Heart left ventricle (tissue), 16 donors: ENCODE results near the gene ZFAND6. TPM values are rescaled to one million over a fixed set of nuclear protein-coding genes. Genes with fewer than 3 reads are reported as not detected.

Experiments
- ATAC-seq, 4 donors: fragments of 200-7000 bp; cut with Tn5 transposase; one replicate each; pipeline ENCODE4 v1.9.1; 2020 to 2022; ENCODE audit warnings: moderate library complexity in 4 of 4, mild to moderate bottlenecking in 3 of 4, moderate number of reproducible peaks in 1 of 4
- DNase-seq, 5 donors: peaks; one replicate each; pipeline ENCODE4 v3.0.0-alpha.2; 2020
- H3K27ac ChIP-seq, 12 donors: fragments of 200-600 bp; sonication (generic) in 4 of 12; one replicate each; pipeline versions ENCODE4 v1.5.0 to v1.8.0; 2016 to 2022; ENCODE audit warnings: mild to moderate bottlenecking in 2 of 12
- H3K27me3 ChIP-seq, 9 donors: fragments of 200-600 bp; sonication (generic) in 2 of 9; one replicate each; pipeline versions ENCODE4 v1.5.1 to v1.8.0; 2016 to 2022; ENCODE audit warnings: mild to moderate bottlenecking in 3 of 9
- H3K36me3 ChIP-seq, 9 donors: fragments of 200-600 bp; sonication (generic) in 2 of 9; one replicate each; pipeline versions ENCODE4 v1.5.0 to v1.8.0; 2018 to 2022; ENCODE audit warnings: mild to moderate bottlenecking in 2 of 9
- H3K4me1 ChIP-seq, 12 donors: fragments of 200-600 bp; sonication (generic) in 4 of 12; one replicate each; pipeline versions ENCODE4 v1.5.0 to v1.8.0; 2016 to 2022; ENCODE audit warnings: mild to moderate bottlenecking in 3 of 12
- H3K4me3 ChIP-seq, 12 donors: fragments of 200-600 bp; sonication (generic) in 4 of 12; one replicate each; pipeline versions ENCODE4 v1.5.0 to v1.8.0; 2017 to 2022; ENCODE audit warnings: mild to moderate bottlenecking in 9 of 12, moderate library complexity in 4 of 12
- H3K9me3 ChIP-seq, 12 donors: fragments of 200-600 bp; sonication (generic) in 4 of 12; one replicate each; pipeline versions ENCODE4 v1.5.0 to v1.8.0; 2016 to 2022; ENCODE audit warnings: mild to moderate bottlenecking in 1 of 12
- POLR2A ChIP-seq, 2 donors: fragments of 450-650 bp; IDR thresholded peaks; one replicate each; pipeline ENCODE4 v1.6.1; 2017; ENCODE audit warnings: antibody characterized with exemption in 2 of 2, mild to moderate bottlenecking in 2 of 2, moderate library complexity in 2 of 2
- WGBS, 4 donors: extraction: QIAGEN DNeasy Blood & Tissue Kit in 2 of 4; methylation state at CpG; one replicate each; pipeline versions ENCODE4 v1.1.5 to v1.1.7; 2013 to 2018; 5-methylcytosine and 5-hydroxymethylcytosine counted together
- intact Hi-C, 10 donors: fragments of 100-400 bp; cut with DNase I; formaldehyde crosslinking; loops; one replicate each; pipeline versions ENCODE4 v1.11.1 to v1.14.2; 2022
- polyA plus RNA-seq, 2 donors: library from polyadenylated mRNA; stranded (reverse); fragments of 200-250 nt; gene quantifications; one replicate each; pipeline ENCODE4 v1.2.3, GENCODE V29; 2013
- total RNA-seq, 9 donors: library from RNA; depleted of rRNA in 2 of 9; stranded (reverse); fragments of >200 nt in 2 of 9; fragmentation: NEBNext Ultra II Directional in 3 of 9; extraction: Animal tissue kit (Norgen Biotek cat#: 25700) in 3 of 9; gene quantifications; one replicate each; pipeline versions ENCODE4 v1.1.0 to v1.2.4, GENCODE V29; 2016 to 2023
- TF ChIP-seq, protein P1 (sequence below), 12 donors: fragments of 200-600 bp; sonication (generic) in 4 of 12; IDR thresholded peaks; one replicate each; pipeline versions ENCODE4 v1.5.0 to v1.8.0; 2018 to 2022; ENCODE audit warnings: antibody characterized with exemption in 12 of 12, mild to moderate bottlenecking in 5 of 12
- donor health status: ischemic (EF 13 %, LVEDD 7.1; RV severe dilation, severe dysfunction).
- donor health status: healthy with polysubstance abuse.
- donor health status: DM: no; HTN: yes; CAD: no.
- donor health status: DM: no; HTN: no; CAD: no.
- donor health status: ischemic (EF 25% LVEDD 6.9; RV normal size, moderate dysfunction).
- donor health status: ischemic (EF 25% LVEDD 5.7; RV mildly dilated, moderate dysfunction).
- donor health status: healthy.
- donor health status: DM: yes; HTN: yes; CAD: no.
- donor health status: ischemic (EF 35%, LVEDD 5.7; RV mildly dilated, moderate dysfunction).
- donor health status: nonischemic (EF 11% LVEDD 7.7; RV severe dilation, severe dysfunction).
- donor health status: DM: yes; HTN: yes; CAD: no.
- donor health status: PGD.
- donor health status: ischemic (EF 29% LVEDD 5.4; RV normal size, mild dysfunction).
- donor health status: nonischemic (EF 23%, LVEDD 6.1; RV moderate dilation, normal function).

The ZFAND6 gene
- total and polyA plus RNA-seq, 11 donors, result 43.4 to 105 (median 79.9) TPM

GRCh38 chr15:80151576-80151975 lies 92.1 kb downstream of the ZFAND6 start:
- ATAC-seq (no peak), DNase-seq (no peak)
- Histone ChIP-seq H3K9me3 (no peaks in the 10 kb centered on the region), H3K36me3 (no peaks in the 10 kb centered on the region), H3K27me3 (no peaks in the 10 kb centered on the region), H3K27ac (peak overlapping the region in 4 of 12 donors; percentile 33 to 76 (median 53)), H3K4me1 (peaks cover 0 to 38% (median 13%) of the 10 kb centered on the region in 12 donors), H3K4me3 (peak overlapping the region in 6 of 12 donors; percentile 66 to 95 (median 75))
- intact Hi-C loops, result loop anchor here in 8 of 10 donors (5.0 to 10.0 kb wide), 7 partner anchors 79 to 257 kb away; partner anchors contain the start of genes MTHFS (in 1 of the 8) and ZFAND6 (in 1 of the 8)
- TF ChIP-seq, protein P1, sequence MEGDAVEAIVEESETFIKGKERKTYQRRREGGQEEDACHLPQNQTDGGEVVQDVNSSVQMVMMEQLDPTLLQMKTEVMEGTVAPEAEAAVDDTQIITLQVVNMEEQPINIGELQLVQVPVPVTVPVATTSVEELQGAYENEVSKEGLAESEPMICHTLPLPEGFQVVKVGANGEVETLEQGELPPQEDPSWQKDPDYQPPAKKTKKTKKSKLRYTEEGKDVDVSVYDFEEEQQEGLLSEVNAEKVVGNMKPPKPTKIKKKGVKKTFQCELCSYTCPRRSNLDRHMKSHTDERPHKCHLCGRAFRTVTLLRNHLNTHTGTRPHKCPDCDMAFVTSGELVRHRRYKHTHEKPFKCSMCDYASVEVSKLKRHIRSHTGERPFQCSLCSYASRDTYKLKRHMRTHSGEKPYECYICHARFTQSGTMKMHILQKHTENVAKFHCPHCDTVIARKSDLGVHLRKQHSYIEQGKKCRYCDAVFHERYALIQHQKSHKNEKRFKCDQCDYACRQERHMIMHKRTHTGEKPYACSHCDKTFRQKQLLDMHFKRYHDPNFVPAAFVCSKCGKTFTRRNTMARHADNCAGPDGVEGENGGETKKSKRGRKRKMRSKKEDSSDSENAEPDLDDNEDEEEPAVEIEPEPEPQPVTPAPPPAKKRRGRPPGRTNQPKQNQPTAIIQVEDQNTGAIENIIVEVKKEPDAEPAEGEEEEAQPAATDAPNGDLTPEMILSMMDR (IDR thresholded peaks at IDR 0.05), result no peak
- TF ChIP-seq POLR2A (IDR thresholded peaks at IDR 0.05), result no peak
- 32 to 44% (median 37%) methylated on average over 3 of the region's 3 CpGs for WGBS, 4 donors

- Histone ChIP-seq H3K4me3 (peak overlapping the region; percentile 41 to 95 (median 69)), H3K27me3 (no peaks in the 10 kb centered on the region), H3K4me1 (peaks cover 0 to 38% (median 13%) of the 10 kb centered on the region in 12 donors), H3K27ac (peak overlapping the region in 11 of 12 donors; percentile 54 to 86 (median 71)), H3K36me3 (no peaks in the 10 kb centered on the region), H3K9me3 (no peaks in the 10 kb centered on the region)
- TF ChIP-seq POLR2A (IDR thresholded peaks at IDR 0.05), result no peak
- TF ChIP-seq, protein P1 (IDR thresholded peaks at IDR 0.05), result no peak
- intact Hi-C loops, result loop anchor here in 9 of 10 donors (2.0 to 10.0 kb wide), 9 partner anchors 80 to 258 kb away; partner anchors contain the start of genes ZFAND6 (in 3 of the 9) and MTHFS (in 1 of the 9)
- peak; percentile 88 to 95 (median 92) for ATAC-seq
- WGBS, 4 donors, result 0 to 3% (median 1%) methylated on average over 3 to 37 of the region's 41 CpGs
- DNase-seq, result peak; percentile 93 to 98 (median 96)
Measured at GRCh38 chr15:80152180-80152895, 92.9 kb downstream of the ZFAND6 start.

DNA sequence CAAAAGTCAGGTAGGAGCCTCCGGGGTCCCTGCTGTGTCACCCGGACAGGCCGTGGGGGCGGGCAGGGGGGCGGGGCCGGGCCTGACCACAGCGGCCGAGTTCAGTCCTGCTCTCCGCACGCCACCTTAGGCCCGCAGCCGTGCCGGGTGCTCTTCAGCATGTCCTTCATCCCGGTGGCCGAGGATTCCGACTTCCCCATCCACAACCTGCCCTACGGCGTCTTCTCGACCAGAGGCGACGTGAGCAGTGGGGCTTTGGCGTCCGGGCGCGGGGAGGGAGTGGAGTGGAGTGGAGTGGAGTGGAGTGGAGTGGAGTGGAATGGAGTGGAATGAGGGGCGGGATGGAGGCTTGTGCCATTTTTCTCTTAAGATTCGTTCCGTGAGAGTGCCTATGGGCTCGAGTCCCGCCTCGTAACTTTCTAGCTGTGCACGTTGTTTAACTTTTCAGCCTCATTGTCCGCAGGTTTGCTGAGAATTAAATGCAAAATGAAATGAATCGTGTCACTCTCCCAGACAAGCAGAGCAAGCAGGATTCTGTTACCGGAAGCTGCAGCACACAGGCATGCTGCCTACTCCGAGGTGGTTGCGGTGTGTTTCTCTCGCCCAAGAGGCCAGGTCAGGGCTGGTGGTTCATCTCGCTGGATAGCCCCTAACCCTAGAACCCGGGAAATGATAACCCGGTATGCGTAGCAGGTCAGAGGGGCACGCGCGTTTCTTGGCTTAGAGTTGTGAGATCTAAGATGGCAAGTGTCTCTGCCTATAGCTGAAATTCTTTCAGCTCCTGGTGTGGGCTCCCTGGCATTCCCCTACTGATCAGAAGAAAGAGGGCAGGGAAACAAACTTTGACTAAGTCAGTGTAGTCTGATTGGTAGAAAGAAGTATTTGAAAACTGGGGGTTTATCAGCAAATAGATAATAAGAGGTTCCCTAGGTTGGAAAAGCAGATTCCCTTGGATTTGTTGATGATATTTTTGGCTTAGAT lies 93.7 kb downstream of the ZFAND6 start, which contains the start of gene FAH:
Gene FAH, plus strand, starts transcription at position 104 of the 981 bp plus-strand sequence. Its CDS starts 56 bp downstream, at position 160.
- ATAC-seq, result peak; percentile 55 to 87 (median 81)
- intact Hi-C loops, result loop anchor here in 9 of 10 donors (2.0 to 10.0 kb wide), 9 partner anchors 81 to 258 kb away; partner anchors contain the start of genes ZFAND6 (in 3 of the 9) and MTHFS (in 1 of the 9)
- WGBS, 4 donors, result 1 to 5% (median 2%) methylated on average over 32 to 45 of the region's 45 CpGs

More for the DNA sequence above, 93.7 kb downstream of the ZFAND6 start, which contains the start of gene FAH:
- DNase-seq, result peak in 1 of 5 donors; percentile 86
- H3K4me1 ChIP-seq, result peaks cover 0 to 38% (median 13%) of the 10 kb centered on the region in 12 donors
- no peaks in the 10 kb centered on the region for H3K9me3 ChIP-seq
- no peaks in the 10 kb centered on the region for H3K36me3 ChIP-seq
- H3K27ac ChIP-seq, result peak within 1 kb of the TSS in 11 of 12 donors; percentile 54 to 86 (median 71)
- peak within 1 kb of the TSS; percentile 41 to 95 (median 69) for H3K4me3 ChIP-seq
- TF ChIP-seq, protein P1 (IDR thresholded peaks at IDR 0.05), result no peak
- TF ChIP-seq POLR2A (IDR thresholded peaks at IDR 0.05), result peak in 1 of 2 donors; percentile 16
- H3K27me3 ChIP-seq, result no peaks in the 10 kb centered on the region
